Adrenal gland (tissue), 5 donors: ENCODE measurements around the gene UBN1.

Source experiments
- POLR2A ChIP-seq, 2 donors: fragments of 450-650 bp; IDR thresholded peaks; one replicate each; pipeline ENCODE4 v1.6.1; 2017; ENCODE audit warnings: antibody characterized with exemption in 2 of 2, mild to moderate bottlenecking in 2 of 2, moderate library complexity in 1 of 2
- TF ChIP-seq, protein P1 (sequence below), 6 experiments: fragments of 450-650 bp in 4 of 6; fragments of 200-600 bp in 2 of 6; sonication (generic) in 1 of 6; IDR thresholded peaks; 1 replicate in 5 of 6; 2 replicates in 1 of 6; pipeline versions ENCODE4 v1.5.1 to v1.8.0; 2016 to 2021; ENCODE audit warnings: antibody characterized with exemption in 6 of 6, mild to moderate bottlenecking in 2 of 6, moderate library complexity in 1 of 6
- donor health status: DM: no; HTN: no; CAD: no.

DNA sequence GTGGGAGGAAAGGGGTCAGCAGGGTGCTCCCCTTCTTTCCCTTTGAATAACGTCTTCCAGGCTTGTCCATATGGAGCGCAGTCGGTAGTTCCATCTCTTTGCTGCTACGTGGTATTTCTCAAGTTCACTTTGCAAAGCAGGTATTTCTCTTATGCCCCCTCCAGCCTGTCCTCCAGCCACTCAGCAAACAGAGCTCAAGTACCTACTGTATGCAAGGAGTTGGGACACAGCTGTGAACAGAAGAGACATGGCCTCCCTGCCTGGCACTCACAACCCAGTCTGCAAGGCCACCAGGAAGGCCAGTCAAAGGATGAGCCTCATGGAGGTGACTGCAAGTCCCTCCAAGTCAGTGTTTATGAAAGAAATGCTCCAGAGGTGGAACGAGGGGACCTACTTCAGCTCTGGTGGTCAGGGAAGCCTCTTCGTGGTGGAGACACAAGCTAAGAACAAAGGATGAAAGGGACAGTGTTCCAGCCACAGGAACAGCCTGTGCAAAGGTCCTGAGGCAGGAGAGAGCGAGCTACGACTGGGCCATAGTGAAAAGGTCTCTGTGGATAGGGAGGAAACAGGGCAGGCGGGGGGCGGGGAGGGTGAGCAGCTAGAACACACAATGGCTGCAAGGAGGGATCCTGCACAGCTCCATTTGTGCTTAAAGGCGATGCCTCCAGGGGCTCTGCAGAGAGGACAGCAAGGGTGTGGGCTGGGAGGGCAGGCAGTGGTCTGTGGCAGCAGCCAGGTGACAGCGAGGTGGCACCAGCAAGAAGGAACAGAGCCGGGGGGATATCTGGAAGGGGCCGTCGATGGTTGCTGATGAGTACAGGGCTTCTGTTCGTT is 57.0 kb downstream of the UBN1 start:
- TF ChIP-seq, protein P1, sequence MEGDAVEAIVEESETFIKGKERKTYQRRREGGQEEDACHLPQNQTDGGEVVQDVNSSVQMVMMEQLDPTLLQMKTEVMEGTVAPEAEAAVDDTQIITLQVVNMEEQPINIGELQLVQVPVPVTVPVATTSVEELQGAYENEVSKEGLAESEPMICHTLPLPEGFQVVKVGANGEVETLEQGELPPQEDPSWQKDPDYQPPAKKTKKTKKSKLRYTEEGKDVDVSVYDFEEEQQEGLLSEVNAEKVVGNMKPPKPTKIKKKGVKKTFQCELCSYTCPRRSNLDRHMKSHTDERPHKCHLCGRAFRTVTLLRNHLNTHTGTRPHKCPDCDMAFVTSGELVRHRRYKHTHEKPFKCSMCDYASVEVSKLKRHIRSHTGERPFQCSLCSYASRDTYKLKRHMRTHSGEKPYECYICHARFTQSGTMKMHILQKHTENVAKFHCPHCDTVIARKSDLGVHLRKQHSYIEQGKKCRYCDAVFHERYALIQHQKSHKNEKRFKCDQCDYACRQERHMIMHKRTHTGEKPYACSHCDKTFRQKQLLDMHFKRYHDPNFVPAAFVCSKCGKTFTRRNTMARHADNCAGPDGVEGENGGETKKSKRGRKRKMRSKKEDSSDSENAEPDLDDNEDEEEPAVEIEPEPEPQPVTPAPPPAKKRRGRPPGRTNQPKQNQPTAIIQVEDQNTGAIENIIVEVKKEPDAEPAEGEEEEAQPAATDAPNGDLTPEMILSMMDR (IDR thresholded peaks at IDR 0.05): no peak
- no peak for TF ChIP-seq POLR2A (IDR thresholded peaks at IDR 0.05)
